Neural cell (in vitro differentiated cells): ENCODE data around the gene OR1F1. TPM values are rescaled to one million over a fixed set of nuclear protein-coding genes. Genes with fewer than 3 reads are reported as not detected.

ENCODE experiments used
- H2AFZ ChIP-seq: fragments of 200-600, 300-800 bp; sonication (generic), shearing (Covaris generic); 2 replicates; pipeline ENCODE4 v1.6.0; 2014; ENCODE audit warnings: low read depth, mild to moderate bottlenecking, antibody characterized with exemption, low read length, moderate library complexity
- H3F3A ChIP-seq: fragments of 200-600 bp; shearing (Covaris generic); 2 replicates; pipeline ENCODE4 v1.6.1; 2016; ENCODE audit warnings: mild to moderate bottlenecking, moderate library complexity, mixed read lengths, antibody characterized with exemption, low read length; ENCODE audit not compliant: insufficient read depth, poor library complexity, severe bottlenecking
- H3K27ac ChIP-seq: fragments of 200-600, 300-800 bp; sonication (generic), shearing (Covaris generic); 2 replicates; pipeline ENCODE4 v1.5.1; 2014; ENCODE audit warnings: mild to moderate bottlenecking, low read length, moderate library complexity
- H3K27me3 ChIP-seq: fragments of 300-800, 200-600 bp; sonication (generic), shearing (Covaris generic); 2 replicates; pipeline ENCODE4 v1.6.0; 2014; ENCODE audit warnings: mild to moderate bottlenecking, low read depth, low read length, moderate library complexity; ENCODE audit not compliant: insufficient read depth
- H3K36me3 ChIP-seq: fragments of 300-800, 200-600 bp; sonication (generic), shearing (Covaris generic); 2 replicates; pipeline ENCODE4 v1.5.1; 2014; ENCODE audit warnings: mild to moderate bottlenecking, antibody characterized with exemption, low read length, moderate library complexity; ENCODE audit not compliant: insufficient read depth
- H3K4me2 ChIP-seq: fragments of 300-800, 200-600 bp; sonication (generic), shearing (Covaris generic); 2 replicates; pipeline ENCODE4 v1.6.0; 2014; ENCODE audit warnings: mild to moderate bottlenecking, low read length
- H3K4me3 ChIP-seq: fragments of 300-800, 200-600 bp; sonication (generic), shearing (Covaris generic); 2 replicates; pipeline ENCODE4 v1.5.1; 2014; ENCODE audit warnings: mild to moderate bottlenecking, low read length, moderate library complexity
- H3K79me2 ChIP-seq: fragments of 200-600 bp; shearing (Covaris generic); replicated peaks from 2 replicates; pipeline ENCODE4 v1.6.0; 2014; ENCODE audit warnings: mild to moderate bottlenecking, low read length, moderate library complexity; ENCODE audit not compliant: insufficient read depth
- H3K9ac ChIP-seq: fragments of 300-800, 200-600 bp; sonication (generic), shearing (Covaris generic); 2 replicates; pipeline ENCODE4 v1.6.1; 2016; ENCODE audit warnings: mild to moderate bottlenecking, low read length, mixed read lengths
- H3K9me2 ChIP-seq: fragments of 200-600 bp; shearing (Covaris generic); 2 replicates; pipeline ENCODE4 v1.6.1; 2016; ENCODE audit warnings: mild to moderate bottlenecking, low read length, mixed read lengths; ENCODE audit not compliant: insufficient read depth
- H3K9me3 ChIP-seq: fragments of 200-600, 300-800 bp; sonication (generic), shearing (Covaris generic); 2 replicates; pipeline ENCODE4 v1.6.1; 2016; ENCODE audit warnings: mild to moderate bottlenecking, mixed run types, low read length, moderate library complexity, mixed read lengths
- H4K20me1 ChIP-seq: fragments of 200-600 bp; shearing (Covaris generic); 2 replicates; pipeline ENCODE4 v1.6.1; 2016; ENCODE audit warnings: mild to moderate bottlenecking, mixed run types; ENCODE audit not compliant: insufficient read depth
- EP300 ChIP-seq: fragments of 450-650 bp; conservative IDR thresholded peaks from 2 replicates; pipeline ENCODE4 v1.6.1; 2014; ENCODE audit warnings: antibody characterized with exemption, mild to moderate bottlenecking, moderate library complexity; ENCODE audit not compliant: poor library complexity, severe bottlenecking
- EZH2 ChIP-seq: fragments of 200-600, 300-800 bp; shearing (Covaris generic), sonication (generic); IDR thresholded peaks from 2 replicates; pipeline ENCODE4 v1.6.1; 2014; ENCODE audit warnings: antibody characterized with exemption, low read length, borderline replicate concordance, mild to moderate bottlenecking; ENCODE audit not compliant: insufficient read depth, poor library complexity, severe bottlenecking
- POLR2AphosphoS5 ChIP-seq: IDR thresholded peaks from 2 replicates; pipeline ENCODE4 v1.6.1; 2012
- SMC3 ChIP-seq: fragments of 450-650 bp; conservative IDR thresholded peaks from 2 replicates; pipeline ENCODE4 v1.6.1; 2014; ENCODE audit warnings: antibody characterized with exemption, mild to moderate bottlenecking, moderate library complexity; ENCODE audit not compliant: poor library complexity
- TAF1 ChIP-seq: IDR thresholded peaks from 2 replicates; pipeline ENCODE4 v1.6.1; 2012; ENCODE audit warnings: low read depth
- polyA plus RNA-seq: library from polyadenylated mRNA; depleted of rRNA; stranded (reverse); fragments of >200 nt; gene quantifications from 2 replicates; pipeline ENCODE4 v1.2.3, GENCODE V29; 2014
- TF ChIP-seq, protein P1 (sequence below): IDR thresholded peaks from 2 replicates; pipeline ENCODE4 v1.6.1; 2012; ENCODE audit warnings: borderline replicate concordance
- TF ChIP-seq, protein P2 (sequence below): fragments of 450-650 bp; IDR thresholded peaks from 2 replicates; pipeline ENCODE4 v1.5.1; 2014; ENCODE audit warnings: antibody characterized with exemption, mild to moderate bottlenecking, moderate library complexity; ENCODE audit not compliant: poor library complexity, severe bottlenecking

The OR1F1 gene
- polyA plus RNA-seq, 1 donor from 2014 or later: 2.5 TPM

DNA sequence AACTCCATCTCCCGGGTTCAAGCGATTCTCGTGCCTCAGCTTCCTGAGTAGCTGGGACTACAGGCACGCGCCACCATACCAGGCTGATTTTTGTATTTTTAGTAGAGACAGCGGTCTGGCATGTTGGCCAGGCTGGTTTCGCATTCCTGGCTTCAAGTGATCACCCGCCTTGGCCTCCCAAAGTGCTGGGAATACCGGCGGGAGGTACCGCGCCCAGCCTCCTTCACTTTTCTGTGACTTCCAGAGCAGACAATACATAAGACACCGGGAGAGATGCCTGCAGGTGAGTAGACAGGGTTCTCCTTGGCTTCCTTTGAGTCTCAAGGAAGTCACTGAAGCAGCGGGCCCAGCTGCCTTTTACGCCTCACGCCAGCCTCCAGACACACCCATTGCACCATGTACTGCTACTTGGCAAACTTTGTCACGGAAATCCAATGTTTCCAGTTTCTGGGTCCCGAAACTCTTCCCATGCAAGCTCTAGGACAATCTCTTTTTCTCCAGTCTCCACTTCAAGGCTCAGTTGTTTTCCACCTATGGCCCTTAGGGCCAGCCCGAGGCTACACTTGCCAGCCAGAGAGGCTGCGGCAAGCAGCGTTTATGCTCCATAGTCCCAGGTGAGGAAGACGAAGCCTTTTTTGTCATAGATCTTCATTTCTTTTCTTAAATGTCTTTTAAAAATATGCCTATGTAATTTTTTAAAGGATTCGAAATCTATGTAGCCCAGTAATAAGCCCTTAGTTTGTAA, 886 bp upstream of the OR1F1 start:
- H3K79me2 ChIP-seq: no peaks in the 10 kb centered on the region
- TF ChIP-seq, protein P1, sequence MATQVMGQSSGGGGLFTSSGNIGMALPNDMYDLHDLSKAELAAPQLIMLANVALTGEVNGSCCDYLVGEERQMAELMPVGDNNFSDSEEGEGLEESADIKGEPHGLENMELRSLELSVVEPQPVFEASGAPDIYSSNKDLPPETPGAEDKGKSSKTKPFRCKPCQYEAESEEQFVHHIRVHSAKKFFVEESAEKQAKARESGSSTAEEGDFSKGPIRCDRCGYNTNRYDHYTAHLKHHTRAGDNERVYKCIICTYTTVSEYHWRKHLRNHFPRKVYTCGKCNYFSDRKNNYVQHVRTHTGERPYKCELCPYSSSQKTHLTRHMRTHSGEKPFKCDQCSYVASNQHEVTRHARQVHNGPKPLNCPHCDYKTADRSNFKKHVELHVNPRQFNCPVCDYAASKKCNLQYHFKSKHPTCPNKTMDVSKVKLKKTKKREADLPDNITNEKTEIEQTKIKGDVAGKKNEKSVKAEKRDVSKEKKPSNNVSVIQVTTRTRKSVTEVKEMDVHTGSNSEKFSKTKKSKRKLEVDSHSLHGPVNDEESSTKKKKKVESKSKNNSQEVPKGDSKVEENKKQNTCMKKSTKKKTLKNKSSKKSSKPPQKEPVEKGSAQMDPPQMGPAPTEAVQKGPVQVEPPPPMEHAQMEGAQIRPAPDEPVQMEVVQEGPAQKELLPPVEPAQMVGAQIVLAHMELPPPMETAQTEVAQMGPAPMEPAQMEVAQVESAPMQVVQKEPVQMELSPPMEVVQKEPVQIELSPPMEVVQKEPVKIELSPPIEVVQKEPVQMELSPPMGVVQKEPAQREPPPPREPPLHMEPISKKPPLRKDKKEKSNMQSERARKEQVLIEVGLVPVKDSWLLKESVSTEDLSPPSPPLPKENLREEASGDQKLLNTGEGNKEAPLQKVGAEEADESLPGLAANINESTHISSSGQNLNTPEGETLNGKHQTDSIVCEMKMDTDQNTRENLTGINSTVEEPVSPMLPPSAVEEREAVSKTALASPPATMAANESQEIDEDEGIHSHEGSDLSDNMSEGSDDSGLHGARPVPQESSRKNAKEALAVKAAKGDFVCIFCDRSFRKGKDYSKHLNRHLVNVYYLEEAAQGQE: no peak
- TF ChIP-seq EZH2 (no peak), POLR2AphosphoS5 (no peak), SMC3 (no peak), EP300 (no peak)
- TF ChIP-seq, protein P2, sequence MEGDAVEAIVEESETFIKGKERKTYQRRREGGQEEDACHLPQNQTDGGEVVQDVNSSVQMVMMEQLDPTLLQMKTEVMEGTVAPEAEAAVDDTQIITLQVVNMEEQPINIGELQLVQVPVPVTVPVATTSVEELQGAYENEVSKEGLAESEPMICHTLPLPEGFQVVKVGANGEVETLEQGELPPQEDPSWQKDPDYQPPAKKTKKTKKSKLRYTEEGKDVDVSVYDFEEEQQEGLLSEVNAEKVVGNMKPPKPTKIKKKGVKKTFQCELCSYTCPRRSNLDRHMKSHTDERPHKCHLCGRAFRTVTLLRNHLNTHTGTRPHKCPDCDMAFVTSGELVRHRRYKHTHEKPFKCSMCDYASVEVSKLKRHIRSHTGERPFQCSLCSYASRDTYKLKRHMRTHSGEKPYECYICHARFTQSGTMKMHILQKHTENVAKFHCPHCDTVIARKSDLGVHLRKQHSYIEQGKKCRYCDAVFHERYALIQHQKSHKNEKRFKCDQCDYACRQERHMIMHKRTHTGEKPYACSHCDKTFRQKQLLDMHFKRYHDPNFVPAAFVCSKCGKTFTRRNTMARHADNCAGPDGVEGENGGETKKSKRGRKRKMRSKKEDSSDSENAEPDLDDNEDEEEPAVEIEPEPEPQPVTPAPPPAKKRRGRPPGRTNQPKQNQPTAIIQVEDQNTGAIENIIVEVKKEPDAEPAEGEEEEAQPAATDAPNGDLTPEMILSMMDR: no peak
- H3F3A ChIP-seq: no peaks in the 10 kb centered on the region
- H3K27me3 ChIP-seq: peaks cover 96% of the 10 kb centered on the region
- no peaks in the 10 kb centered on the region for H3K9me2 ChIP-seq
- no peaks in the 10 kb centered on the region for H3K36me3 ChIP-seq
- H3K4me2 ChIP-seq: peak overlapping the region; percentile 51
- H2AFZ ChIP-seq: no peak overlapping the region
- H4K20me1 ChIP-seq: no peaks in the 10 kb centered on the region
- H3K27ac ChIP-seq: peak overlapping the region; percentile 20
- no peaks in the 10 kb centered on the region for H3K9me3 ChIP-seq
- H3K9ac ChIP-seq: no peak overlapping the region
- H3K4me3 ChIP-seq: peak overlapping the region; percentile 89

DNA sequence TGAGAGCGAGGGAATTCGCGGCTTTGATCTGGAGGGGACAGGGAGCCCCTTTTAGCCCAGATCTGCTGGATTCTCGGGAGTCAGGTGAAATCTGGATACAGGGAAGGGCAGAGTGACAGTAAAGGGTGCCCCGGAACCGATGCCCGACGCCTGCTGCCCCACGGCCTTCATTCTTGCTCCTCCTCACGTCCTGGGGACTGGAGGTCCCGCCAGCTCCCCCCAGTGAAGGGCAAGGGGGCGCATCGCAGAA, 596 bp downstream of the OR1F1 start:
- peak overlapping the region; percentile 60 for H3K27ac ChIP-seq
- H3K4me2 ChIP-seq: peak overlapping the region; percentile 84
- H3K36me3 ChIP-seq: no peaks in the 10 kb centered on the region
- H3K79me2 ChIP-seq: no peaks in the 10 kb centered on the region
- TF ChIP-seq TAF1 (peak; percentile 57), EP300 (no peak)
- H3K4me3 ChIP-seq: peak overlapping the region; percentile 89
- no peaks in the 10 kb centered on the region for H3F3A ChIP-seq
- no peaks in the 10 kb centered on the region for H3K9me3 ChIP-seq
- H2AFZ ChIP-seq: peak overlapping the region; percentile 48
- H3K27me3 ChIP-seq: peaks cover 92% of the 10 kb centered on the region
- H4K20me1 ChIP-seq: no peaks in the 10 kb centered on the region
- no peaks in the 10 kb centered on the region for H3K9me2 ChIP-seq
- peak overlapping the region; percentile 69 for H3K9ac ChIP-seq
